Omental fat pad (tissue), 4 donors: ENCODE results near the gene MTCH1. TPM values are rescaled to one million over a fixed set of nuclear protein-coding genes. Genes with fewer than 3 reads are reported as not detected.

Source experiments
- ATAC-seq: fragments of 150-250 bp; one replicate; pipeline ENCODE4 v1.9.1; 2016; ENCODE audit warnings: mild to moderate bottlenecking, moderate library complexity; ENCODE audit not compliant: low FRiP score
- DNase-seq: peaks from one replicate; pipeline ENCODE4 v3.0.0-alpha.2; 2019; ENCODE audit warnings: low spot score
- total RNA-seq, 4 donors: library from RNA; depleted of rRNA; stranded (reverse); fragments of >200 nt; gene quantifications; one replicate each; pipeline ENCODE4 v1.1.0, GENCODE V29; 2016
- TF ChIP-seq, protein P1 (sequence below), 3 donors: fragments of 450-650 bp; IDR thresholded peaks; one replicate each; pipeline ENCODE4 v1.5.1; 2016 to 2017; ENCODE audit warnings: antibody characterized with exemption in 3 of 3, mild to moderate bottlenecking in 3 of 3, moderate library complexity in 2 of 3

MTCH1 gene
- total RNA-seq, 4 donors from 2014 or later = 227 to 251 (median 239) TPM

DNA sequence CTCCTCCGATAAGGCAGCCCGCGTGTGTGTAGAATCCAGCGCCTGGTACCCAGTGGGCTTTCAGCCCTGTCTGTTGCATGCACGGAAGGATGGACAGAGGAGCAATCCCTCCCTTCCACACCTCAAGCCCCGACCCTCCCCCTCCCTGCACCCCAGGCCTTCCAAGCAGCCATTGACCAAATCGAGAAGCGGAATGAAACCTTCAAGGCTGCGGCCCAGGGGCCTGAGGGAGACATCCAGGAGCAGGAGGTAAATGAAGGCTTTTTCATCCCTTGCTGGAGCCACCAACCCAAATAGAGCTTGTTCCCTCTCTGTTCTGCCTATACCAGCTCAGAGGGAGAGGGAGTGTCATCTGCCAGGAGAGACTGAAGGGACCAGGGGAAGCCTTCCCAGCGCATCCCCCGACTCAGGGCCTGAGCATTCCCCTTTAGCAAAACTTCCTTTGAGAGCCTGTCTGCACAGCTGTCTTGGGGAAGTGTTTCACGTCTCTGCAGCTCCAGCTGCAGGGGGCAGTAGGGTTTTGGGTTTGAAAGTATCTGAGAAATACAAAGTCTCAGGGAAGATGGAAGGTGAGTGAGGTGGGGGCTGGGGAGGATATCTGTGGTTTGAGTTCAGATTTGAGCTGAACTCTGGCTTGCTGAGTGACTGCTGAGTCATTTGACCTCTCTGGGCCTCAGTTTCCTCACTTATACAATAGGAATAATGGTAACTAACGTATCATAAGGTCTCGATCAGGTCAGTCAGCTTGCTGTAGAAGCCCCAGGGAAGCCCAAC is 35.5 kb upstream of the MTCH1 start:
- TF ChIP-seq, protein P1, sequence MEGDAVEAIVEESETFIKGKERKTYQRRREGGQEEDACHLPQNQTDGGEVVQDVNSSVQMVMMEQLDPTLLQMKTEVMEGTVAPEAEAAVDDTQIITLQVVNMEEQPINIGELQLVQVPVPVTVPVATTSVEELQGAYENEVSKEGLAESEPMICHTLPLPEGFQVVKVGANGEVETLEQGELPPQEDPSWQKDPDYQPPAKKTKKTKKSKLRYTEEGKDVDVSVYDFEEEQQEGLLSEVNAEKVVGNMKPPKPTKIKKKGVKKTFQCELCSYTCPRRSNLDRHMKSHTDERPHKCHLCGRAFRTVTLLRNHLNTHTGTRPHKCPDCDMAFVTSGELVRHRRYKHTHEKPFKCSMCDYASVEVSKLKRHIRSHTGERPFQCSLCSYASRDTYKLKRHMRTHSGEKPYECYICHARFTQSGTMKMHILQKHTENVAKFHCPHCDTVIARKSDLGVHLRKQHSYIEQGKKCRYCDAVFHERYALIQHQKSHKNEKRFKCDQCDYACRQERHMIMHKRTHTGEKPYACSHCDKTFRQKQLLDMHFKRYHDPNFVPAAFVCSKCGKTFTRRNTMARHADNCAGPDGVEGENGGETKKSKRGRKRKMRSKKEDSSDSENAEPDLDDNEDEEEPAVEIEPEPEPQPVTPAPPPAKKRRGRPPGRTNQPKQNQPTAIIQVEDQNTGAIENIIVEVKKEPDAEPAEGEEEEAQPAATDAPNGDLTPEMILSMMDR (IDR thresholded peaks at IDR 0.05) = no peak
- DNase-seq (no peak), ATAC-seq (no peak)

DNA sequence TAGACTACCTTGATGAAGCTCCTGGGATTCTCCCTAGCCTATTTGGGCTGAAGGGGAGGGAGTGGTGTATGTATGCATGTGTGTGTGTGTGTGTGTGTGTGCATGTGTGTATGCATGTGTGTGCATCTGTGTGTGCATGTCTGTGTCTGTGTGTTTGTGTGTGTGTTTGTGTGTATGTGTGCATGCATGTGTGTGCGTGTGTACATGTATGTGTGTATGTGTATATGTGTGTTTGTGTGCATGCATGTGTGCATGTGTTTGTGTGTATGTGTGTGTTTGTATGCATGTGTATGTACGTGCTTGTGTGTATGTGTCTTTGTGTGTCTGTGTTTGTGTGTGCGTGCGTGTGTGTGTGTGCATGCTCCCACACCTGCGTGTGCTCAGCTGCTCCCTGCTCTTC is 34.8 kb upstream of the MTCH1 start:
- no peak for ATAC-seq
- no peak for DNase-seq
- TF ChIP-seq, protein P1 (IDR thresholded peaks at IDR 0.05) = no peak

DNA sequence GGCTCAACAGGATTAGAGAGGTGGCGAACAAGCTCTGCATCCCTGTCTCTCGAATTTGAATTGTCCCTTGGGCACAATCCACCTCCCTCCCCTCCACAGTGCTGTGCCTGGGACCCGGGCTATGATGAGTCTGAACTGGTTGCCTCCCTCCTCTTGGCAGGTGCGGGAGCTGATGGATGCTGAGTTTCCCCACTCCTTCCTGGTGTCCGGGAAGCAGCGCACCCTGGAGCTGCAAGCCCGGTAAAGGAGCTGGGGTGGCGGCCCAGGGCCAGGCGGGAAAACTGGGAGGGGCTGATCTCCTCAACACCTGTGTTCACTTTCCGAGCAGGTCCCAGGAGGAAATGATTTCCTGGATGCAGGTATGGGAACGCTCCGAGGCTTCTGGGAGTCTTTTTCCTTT is 34.4 kb upstream of the MTCH1 start:
- DNase-seq (no peak), ATAC-seq (no peak)
- TF ChIP-seq, protein P1 (IDR thresholded peaks at IDR 0.05) = no peak

DNA sequence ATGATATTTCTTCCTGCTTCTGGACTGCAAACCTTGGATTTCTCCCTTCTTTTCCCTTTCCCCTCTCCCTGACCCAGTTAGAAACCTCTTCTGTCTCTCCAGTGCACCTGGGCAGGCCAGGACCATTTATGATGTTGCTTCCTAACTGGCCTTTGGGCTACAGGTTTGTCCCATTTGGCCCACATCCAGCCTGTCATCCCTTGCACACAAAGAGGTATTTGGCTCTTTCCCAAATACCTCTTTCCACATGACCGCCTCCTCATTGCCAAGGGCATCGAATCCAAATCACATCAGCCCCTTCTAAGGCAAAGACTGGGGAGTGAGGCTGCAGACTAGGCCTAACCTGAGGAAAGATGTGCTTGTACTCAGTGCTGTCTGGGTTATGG is 33.1 kb upstream of the MTCH1 start:
- ATAC-seq (no peak), DNase-seq (no peak)
- TF ChIP-seq, protein P1 (IDR thresholded peaks at IDR 0.05) = no peak

- TF ChIP-seq, protein P1 (IDR thresholded peaks at IDR 0.05) = peak in 1 of 3 donors; percentile 7
- ATAC-seq (peak; percentile 93), DNase-seq (peak; percentile 85)
Measured at GRCh38 chr6:37018198-37019064, 32.4 kb upstream of the MTCH1 start.

- TF ChIP-seq, protein P1 (IDR thresholded peaks at IDR 0.05) = no peak
- peak; percentile 5 for ATAC-seq
- no peak for DNase-seq
Measured at GRCh38 chr6:37017606-37018197, 31.7 kb upstream of the MTCH1 start.
